HL-60 (cell line): ENCODE measurements around the gene RSPO4.

Source experiments
- DNase-seq, 2 experiments: peaks; one replicate each; pipeline ENCODE4 v3.0.0-alpha.2; 2010 to 2020; ENCODE audit warnings: low read depth in 1 of 2, low spot score in 1 of 2
- H3K27ac ChIP-seq: fragments of 250-450 bp; sonication (Bioruptor Pico); replicated peaks from 2 replicates; pipeline ENCODE4 v1.5.1; 2020; ENCODE audit warnings: mild to moderate bottlenecking, moderate library complexity
- H3K27me3 ChIP-seq: fragments of 250-450 bp; sonication (Bioruptor Pico); 2 replicates; pipeline ENCODE4 v1.5.1; 2021; ENCODE audit warnings: mild to moderate bottlenecking, moderate library complexity; ENCODE audit not compliant: insufficient read depth, poor library complexity, severe bottlenecking
- H3K4me3 ChIP-seq: replicated peaks from 2 replicates; pipeline ENCODE4 v1.5.1; 2011; ENCODE audit warnings: mild to moderate bottlenecking, control low read depth, low read length; ENCODE audit not compliant: insufficient read depth
- CTCF ChIP-seq: IDR thresholded peaks from one replicate; pipeline ENCODE4 v1.5.1; 2011; ENCODE audit warnings: low read length, control low read depth, inconsistent platforms; ENCODE audit not compliant: insufficient read depth
- GABPA ChIP-seq: IDR thresholded peaks from 2 replicates; pipeline ENCODE4 v1.6.1; 2012; ENCODE audit warnings: low read depth
- POLR2AphosphoS5 ChIP-seq: IDR thresholded peaks from 2 replicates; pipeline ENCODE4 v1.6.1; 2012; ENCODE audit warnings: low read depth
- REST ChIP-seq: IDR thresholded peaks from 2 replicates; pipeline ENCODE4 v1.6.1; 2012; ENCODE audit warnings: low read depth; ENCODE audit not compliant: insufficient replicate concordance
- SPI1 ChIP-seq: IDR thresholded peaks from 2 replicates; pipeline ENCODE4 v1.6.1; 2012; ENCODE audit warnings: low read depth, mild to moderate bottlenecking, borderline replicate concordance

RSPO4 gene

GRCh38 chr20:952196-952795 lies 49.8 kb downstream of the RSPO4 start:
- H3K27ac ChIP-seq = no peak overlapping the region
- peaks cover 5% of the 10 kb centered on the region for H3K27me3 ChIP-seq
- H3K4me3 ChIP-seq = no peak overlapping the region
- no peak for TF ChIP-seq POLR2AphosphoS5
- TF ChIP-seq GABPA = no peak
- TF ChIP-seq REST = no peak
- no peak for TF ChIP-seq SPI1
- TF ChIP-seq CTCF = no peak
- no peak for DNase-seq

GRCh38 chr20:951384-952169 lies 50.5 kb downstream of the RSPO4 start:
- H3K27ac ChIP-seq = no peak overlapping the region
- no peak for DNase-seq
- no peak for TF ChIP-seq SPI1
- TF ChIP-seq GABPA = no peak
- TF ChIP-seq POLR2AphosphoS5 = no peak
- TF ChIP-seq REST = no peak
- TF ChIP-seq CTCF = no peak
- H3K4me3 ChIP-seq = no peak overlapping the region
- peaks cover 5% of the 10 kb centered on the region for H3K27me3 ChIP-seq

DNA sequence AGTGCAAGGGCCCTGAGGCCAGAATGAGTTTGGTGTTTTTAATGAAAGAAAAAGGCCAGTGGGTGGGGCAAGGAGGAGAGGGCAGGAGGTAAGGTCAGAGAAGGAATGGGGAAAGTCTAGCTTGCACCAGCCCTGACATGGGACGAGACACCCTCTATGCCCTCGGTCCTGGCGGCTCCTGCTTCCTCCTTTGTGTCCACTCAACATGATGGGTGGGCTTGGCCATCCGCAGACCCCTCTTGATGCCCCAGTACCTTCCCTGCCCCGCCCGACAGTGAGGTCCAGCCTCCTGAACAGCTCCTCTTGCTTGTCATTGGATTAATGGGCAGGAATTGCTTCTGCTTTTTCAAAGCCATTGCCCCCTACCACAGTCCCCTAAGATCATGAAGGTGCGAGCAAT lies 52.4 kb downstream of the RSPO4 start:
- TF ChIP-seq CTCF (no peak), POLR2AphosphoS5 (no peak), REST (no peak), GABPA (no peak), SPI1 (no peak)
- no peak overlapping the region for H3K4me3 ChIP-seq
- DNase-seq = no peak
- peaks cover 5% of the 10 kb centered on the region for H3K27me3 ChIP-seq
- no peak overlapping the region for H3K27ac ChIP-seq
